ENCODE measurements around the gene AHCYL2.

Gene AHCYL2

DNA sequence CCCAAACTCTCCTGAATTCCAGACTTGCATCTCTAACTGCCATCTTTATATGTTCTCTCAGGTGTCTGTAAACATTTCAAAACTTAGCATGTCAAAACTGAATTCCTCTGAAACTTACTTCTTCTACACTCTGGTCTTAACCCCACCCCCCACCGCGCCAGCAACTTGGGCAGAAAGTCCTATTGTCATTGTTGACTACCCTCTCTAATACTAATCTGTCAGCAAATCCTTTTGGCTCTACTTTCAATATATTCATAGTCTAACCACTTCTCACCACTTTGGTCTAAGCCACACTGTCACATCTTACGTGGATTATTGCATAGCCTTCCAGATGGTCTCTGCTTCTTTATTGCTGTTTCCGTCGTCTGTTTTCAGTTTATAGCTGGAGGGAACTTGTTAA, 86.6 kb downstream of the AHCYL2 start:
- no peaks in the 10 kb centered on the region for H3F3A ChIP-seq (ENCODE audit: low read depth)
- H3K9me2 ChIP-seq (replicated peaks; ENCODE audit: low read depth, low read length): no peaks in the 10 kb centered on the region
- H3K4me2 ChIP-seq (ENCODE audit: low read depth, low read length, poor library complexity, severe bottlenecking): peak overlapping the region; percentile 37
- H3K9me3 ChIP-seq (ENCODE audit: insufficient read depth, low read depth, low read length): no peaks in the 10 kb centered on the region
- no peaks in the 10 kb centered on the region for H4K20me1 ChIP-seq (ENCODE audit: insufficient read depth, low read length, poor library complexity, severe bottlenecking)
- H3K79me2 ChIP-seq (ENCODE audit: insufficient read depth, low read length): no peaks in the 10 kb centered on the region
- H3K27me3 ChIP-seq (ENCODE audit: insufficient read depth, low read length, poor library complexity, severe bottlenecking): no peaks in the 10 kb centered on the region
- H3K4me1 ChIP-seq (ENCODE audit: insufficient read depth, low read length, poor library complexity, severe bottlenecking): peaks cover 2% of the 10 kb centered on the region
- no peak for TF ChIP-seq EZH2phosphoT487 (IDR thresholded peaks at IDR 0.05; ENCODE audit: borderline replicate concordance)
- TF ChIP-seq, protein P1, sequence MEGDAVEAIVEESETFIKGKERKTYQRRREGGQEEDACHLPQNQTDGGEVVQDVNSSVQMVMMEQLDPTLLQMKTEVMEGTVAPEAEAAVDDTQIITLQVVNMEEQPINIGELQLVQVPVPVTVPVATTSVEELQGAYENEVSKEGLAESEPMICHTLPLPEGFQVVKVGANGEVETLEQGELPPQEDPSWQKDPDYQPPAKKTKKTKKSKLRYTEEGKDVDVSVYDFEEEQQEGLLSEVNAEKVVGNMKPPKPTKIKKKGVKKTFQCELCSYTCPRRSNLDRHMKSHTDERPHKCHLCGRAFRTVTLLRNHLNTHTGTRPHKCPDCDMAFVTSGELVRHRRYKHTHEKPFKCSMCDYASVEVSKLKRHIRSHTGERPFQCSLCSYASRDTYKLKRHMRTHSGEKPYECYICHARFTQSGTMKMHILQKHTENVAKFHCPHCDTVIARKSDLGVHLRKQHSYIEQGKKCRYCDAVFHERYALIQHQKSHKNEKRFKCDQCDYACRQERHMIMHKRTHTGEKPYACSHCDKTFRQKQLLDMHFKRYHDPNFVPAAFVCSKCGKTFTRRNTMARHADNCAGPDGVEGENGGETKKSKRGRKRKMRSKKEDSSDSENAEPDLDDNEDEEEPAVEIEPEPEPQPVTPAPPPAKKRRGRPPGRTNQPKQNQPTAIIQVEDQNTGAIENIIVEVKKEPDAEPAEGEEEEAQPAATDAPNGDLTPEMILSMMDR (conservative IDR thresholded peaks at IDR 0.05; ENCODE audit: low read length): no peak
- H3K9ac ChIP-seq (ENCODE audit: low read depth, low read length, poor library complexity, severe bottlenecking): peak overlapping the region; percentile 35
- no peak overlapping the region for H2AFZ ChIP-seq (ENCODE audit: low read length)
- peaks cover 3% of the 10 kb centered on the region; the same call in 1 of the 2 replicates for H3K36me3 ChIP-seq (ENCODE audit: insufficient read depth, low read length)
- peak overlapping the region; percentile 20 for H3K4me3 ChIP-seq (ENCODE audit: low read length, poor library complexity, severe bottlenecking)

DNA sequence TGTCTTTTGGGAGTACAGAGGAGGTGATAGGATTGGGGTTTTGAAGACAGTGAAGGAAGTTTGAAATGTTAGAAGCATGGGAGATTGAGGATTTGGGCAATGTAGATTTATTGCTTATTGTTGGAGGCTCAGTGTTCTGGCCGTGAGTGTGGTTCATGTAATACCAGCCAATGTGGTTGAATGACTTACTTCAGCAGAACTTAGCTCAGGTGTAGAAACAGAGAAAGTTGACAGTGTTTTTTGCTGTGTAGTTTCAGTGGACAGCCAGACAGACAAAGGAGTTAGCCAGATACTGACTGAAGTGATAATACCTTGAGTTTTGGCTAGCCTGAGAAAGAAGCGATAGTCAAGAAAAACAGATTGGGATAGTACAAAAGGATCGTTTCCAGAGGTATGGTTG, 88.5 kb downstream of the AHCYL2 start:
- no peaks in the 10 kb centered on the region for H3K9me2 ChIP-seq (replicated peaks; ENCODE audit: low read depth, low read length)
- no peak overlapping the region for H3K9ac ChIP-seq (ENCODE audit: low read depth, low read length, poor library complexity, severe bottlenecking)
- H2AFZ ChIP-seq (ENCODE audit: low read length): no peak overlapping the region
- H3K79me2 ChIP-seq (ENCODE audit: insufficient read depth, low read length): no peaks in the 10 kb centered on the region
- no peaks in the 10 kb centered on the region for H3K27me3 ChIP-seq (ENCODE audit: insufficient read depth, low read length, poor library complexity, severe bottlenecking)
- no peak overlapping the region for H3K4me3 ChIP-seq (ENCODE audit: low read length, poor library complexity, severe bottlenecking)
- peaks cover 2% of the 10 kb centered on the region for H3K4me1 ChIP-seq (ENCODE audit: insufficient read depth, low read length, poor library complexity, severe bottlenecking)
- H4K20me1 ChIP-seq (ENCODE audit: insufficient read depth, low read length, poor library complexity, severe bottlenecking): no peaks in the 10 kb centered on the region
- H3K36me3 ChIP-seq (ENCODE audit: insufficient read depth, low read length): peaks cover 3% of the 10 kb centered on the region; the same call in 1 of the 2 replicates
- no peaks in the 10 kb centered on the region for H3F3A ChIP-seq (ENCODE audit: low read depth)
- no peak overlapping the region for H3K4me2 ChIP-seq (ENCODE audit: low read depth, low read length, poor library complexity, severe bottlenecking)
- H3K9me3 ChIP-seq (ENCODE audit: insufficient read depth, low read depth, low read length): no peaks in the 10 kb centered on the region
- TF ChIP-seq EZH2phosphoT487 (IDR thresholded peaks at IDR 0.05; ENCODE audit: borderline replicate concordance): no peak
- TF ChIP-seq, protein P1 (conservative IDR thresholded peaks at IDR 0.05; ENCODE audit: low read length): no peak

DNA sequence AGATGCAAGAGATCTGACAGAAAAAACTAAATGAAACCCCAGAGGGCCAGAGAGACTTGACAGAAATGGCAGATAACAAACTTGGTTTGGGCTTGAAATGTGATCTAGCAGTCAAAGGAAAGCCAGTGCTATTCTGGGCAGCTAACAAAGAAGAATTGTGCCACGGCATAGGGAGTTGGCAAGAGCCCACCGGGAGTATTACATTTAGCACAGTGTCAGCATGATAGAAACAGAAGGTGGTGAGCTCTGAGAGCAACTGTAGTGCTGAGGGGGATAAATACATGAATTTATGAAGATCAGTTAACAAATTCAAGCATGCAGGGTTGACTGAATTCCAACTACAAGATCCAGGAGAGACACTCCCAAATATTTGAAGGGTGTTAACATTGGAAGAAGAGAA, 91.1 kb downstream of the AHCYL2 start:
- no peak overlapping the region for H3K4me2 ChIP-seq (ENCODE audit: low read depth, low read length, poor library complexity, severe bottlenecking)
- TF ChIP-seq EZH2phosphoT487 (IDR thresholded peaks at IDR 0.05; ENCODE audit: borderline replicate concordance): no peak
- TF ChIP-seq, protein P1 (conservative IDR thresholded peaks at IDR 0.05; ENCODE audit: low read length): no peak
- no peaks in the 10 kb centered on the region for H4K20me1 ChIP-seq (ENCODE audit: insufficient read depth, low read length, poor library complexity, severe bottlenecking)
- H3K9ac ChIP-seq (ENCODE audit: low read depth, low read length, poor library complexity, severe bottlenecking): no peak overlapping the region
- peaks cover 2% of the 10 kb centered on the region for H3K4me1 ChIP-seq (ENCODE audit: insufficient read depth, low read length, poor library complexity, severe bottlenecking)
- no peaks in the 10 kb centered on the region for H3K79me2 ChIP-seq (ENCODE audit: insufficient read depth, low read length)
- peaks cover 3% of the 10 kb centered on the region; the same call in 1 of the 2 replicates for H3K36me3 ChIP-seq (ENCODE audit: insufficient read depth, low read length)
- no peaks in the 10 kb centered on the region for H3K9me2 ChIP-seq (replicated peaks; ENCODE audit: low read depth, low read length)
- no peaks in the 10 kb centered on the region for H3K27me3 ChIP-seq (ENCODE audit: insufficient read depth, low read length, poor library complexity, severe bottlenecking)
- no peak overlapping the region for H2AFZ ChIP-seq (ENCODE audit: low read length)
- no peaks in the 10 kb centered on the region for H3K9me3 ChIP-seq (ENCODE audit: insufficient read depth, low read depth, low read length)
- no peak overlapping the region for H3K4me3 ChIP-seq (ENCODE audit: low read length, poor library complexity, severe bottlenecking)
- H3F3A ChIP-seq (ENCODE audit: low read depth): no peaks in the 10 kb centered on the region

Data from Loucy (cell line).